Measurements from ENCODE around the gene AFAP1. TPM values are rescaled to one million over a fixed set of nuclear protein-coding genes. Genes with fewer than 3 reads are reported as not detected.

Gene AFAP1
- total and polyA plus RNA-seq, 2 of the 8 experiments (the other 6 are each of a cell fraction or from before 2014, with no cell fraction given) = 3.6 to 18.2 TPM

DNA sequence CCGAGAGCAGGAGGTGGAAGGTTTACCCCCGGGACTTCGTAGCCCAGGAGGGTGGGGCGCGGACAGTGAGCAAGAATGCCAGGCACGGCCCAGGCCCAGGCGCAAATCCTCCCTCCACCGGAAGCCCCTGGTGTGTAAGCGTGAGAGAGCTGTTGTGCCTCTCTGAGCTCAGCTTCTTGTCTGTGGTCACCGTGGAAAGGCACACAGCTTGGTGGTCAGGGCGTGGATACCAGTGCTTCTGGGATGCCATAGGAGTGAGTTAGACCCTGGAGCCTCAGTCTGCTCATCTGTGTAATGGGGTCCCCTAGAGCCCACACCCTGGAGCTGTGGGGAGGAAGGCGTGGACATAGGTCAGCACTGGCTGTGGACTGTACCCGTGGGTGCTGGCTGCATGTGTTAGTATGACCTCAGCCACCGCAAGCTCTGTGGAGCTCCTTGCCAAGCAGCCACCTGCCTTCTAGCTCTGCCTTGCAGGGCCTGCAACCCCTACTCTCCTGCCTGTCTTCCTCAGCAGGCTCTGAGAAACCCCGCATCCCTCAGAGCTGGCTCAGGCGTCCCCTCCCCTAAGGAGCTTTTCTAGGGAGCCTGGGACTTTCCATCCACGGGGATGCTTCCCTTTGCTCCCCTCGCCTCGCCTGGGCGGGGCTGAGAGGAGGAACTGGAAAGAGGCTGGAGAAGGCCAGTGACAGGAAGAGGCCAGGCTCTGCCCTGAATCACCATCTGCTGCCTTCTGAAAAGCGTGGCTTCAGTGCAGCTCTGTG lies 28.0 kb upstream of the AFAP1 start (continued):
- TF ChIP-seq PHF8 (conservative IDR thresholded peaks at IDR 0.05; ENCODE audit: low read depth, low read length) (no peak), SIN3A (conservative IDR thresholded peaks at IDR 0.05 in 1 of 2, IDR thresholded peaks at IDR 0.05 in 1 of 2; ENCODE audit: low read depth in 1 of 2, low read length in 2 of 2) (no peak), ZNF274 (IDR thresholded peaks at IDR 0.05; ENCODE audit: borderline replicate concordance, extremely low read depth, low read length) (no peak)

All from H1 (cell line).